B cell (primary cell): ENCODE results near the gene AVP. TPM values are rescaled to one million over a fixed set of nuclear protein-coding genes. Genes with fewer than 3 reads are reported as not detected.

Source experiments
- ATAC-seq: fragments of 200-7000 bp; cut with Tn5 transposase; one replicate; pipeline ENCODE4 v1.10.0; 2021; ENCODE audit warnings: low read depth, mild to moderate bottlenecking, moderate number of reproducible peaks, moderate library complexity
- CTCF ChIA-PET: fragments of 350-600 bp; sonication (Branson Sonifier 250); formaldehyde crosslinking; loops from one replicate; lab custom pipeline; 2021; ENCODE audit warnings: antibody characterized with exemption, inconsistent platforms; lab: Charles Lee
- POLR2A ChIA-PET: fragments of 350-600 bp; sonication (Branson Sonifier 250); formaldehyde crosslinking; loops from one replicate; lab custom pipeline; 2021; ENCODE audit warnings: antibody characterized with exemption; lab: Charles Lee
- DNase-seq: peaks from one replicate; pipeline ENCODE4 v3.0.0; 2013
- H2AFZ ChIP-seq: 2 replicates; pipeline ENCODE4 v1.6.1; 2012; ENCODE audit warnings: mild to moderate bottlenecking, low read depth, low read length; ENCODE audit not compliant: insufficient read depth, poor library complexity, severe bottlenecking
- H3K27ac ChIP-seq, 2 donors: 1 replicate in 1 of 2; 2 replicates in 1 of 2; pipeline ENCODE4 v1.5.1; 2012 to 2013; ENCODE audit warnings: low read length in 2 of 2, mild to moderate bottlenecking in 2 of 2, moderate library complexity in 1 of 2
- H3K27me3 ChIP-seq, 4 experiments: fragments of 200-600 bp in 1 of 4; sonication (generic) in 1 of 4; replicated peaks in 1 of 4; 1 replicate in 2 of 4; 2 replicates in 2 of 4; pipeline versions ENCODE4 v1.6.1 to v1.7.0; 2013 to 2016; ENCODE audit warnings: low read length in 3 of 4, mild to moderate bottlenecking in 2 of 4, mixed read lengths in 1 of 4, moderate library complexity in 1 of 4; ENCODE audit not compliant: insufficient read depth in 4 of 4, control insufficient read depth in 3 of 4; ENCODE audit errors: control extremely low read depth in 1 of 4
- H3K36me3 ChIP-seq, 2 experiments: replicated peaks in 1 of 2; 1 replicate in 1 of 2; 2 replicates in 1 of 2; pipeline versions ENCODE4 v1.6.1 to v1.7.1; 2013; ENCODE audit warnings: low read length in 1 of 2; ENCODE audit not compliant: insufficient read depth in 2 of 2, control insufficient read depth in 1 of 2; ENCODE audit errors: control extremely low read depth in 1 of 2, extremely low read depth in 1 of 2
- H3K4me1 ChIP-seq, 2 donors: fragments of 200-600 bp in 1 of 2; sonication (generic) in 1 of 2; 1 replicate in 1 of 2; 2 replicates in 1 of 2; pipeline versions ENCODE4 v1.5.1 to v1.6.1; 2013 to 2017; ENCODE audit warnings: low read length in 2 of 2; ENCODE audit not compliant: control insufficient read depth in 2 of 2, insufficient read depth in 2 of 2
- H3K4me2 ChIP-seq: replicated peaks from 2 replicates; pipeline ENCODE3; 2012; ENCODE audit warnings: mild to moderate bottlenecking, low read depth, low read length; ENCODE audit not compliant: poor library complexity, severe bottlenecking
- H3K4me3 ChIP-seq, 5 experiments: fragments of 200-600 bp in 1 of 5; sonication (generic) in 1 of 5; 1 replicate in 3 of 5; 2 replicates in 2 of 5; pipeline versions ENCODE4 v1.5.1 to v1.7.0; 2011 to 2016; ENCODE audit warnings: low read length in 4 of 5, mild to moderate bottlenecking in 4 of 5, low read depth in 2 of 5, control low read depth in 1 of 5, moderate library complexity in 1 of 5; ENCODE audit not compliant: insufficient read depth in 1 of 5; ENCODE audit errors: control extremely low read depth in 1 of 5, extremely low read depth in 1 of 5
- H3K79me2 ChIP-seq: fragments of 200-600 bp; sonication (generic); one replicate; pipeline ENCODE4 v1.6.0; 2016; ENCODE audit warnings: low read length; ENCODE audit not compliant: control insufficient read depth, insufficient read depth
- H3K9ac ChIP-seq: fragments of 200-600 bp; sonication (generic); 2 replicates; pipeline ENCODE4 v1.6.1; 2017; ENCODE audit warnings: mild to moderate bottlenecking, low read length, moderate library complexity
- H3K9me3 ChIP-seq, 3 donors: one replicate each; pipeline versions ENCODE4 v1.6.1 to v1.7.1; 2013; ENCODE audit warnings: low read length in 2 of 3; ENCODE audit not compliant: control insufficient read depth in 2 of 3, insufficient read depth in 1 of 3; ENCODE audit errors: control extremely low read depth in 1 of 3
- H4K20me1 ChIP-seq: 2 replicates; pipeline ENCODE4 v1.6.0; 2012; ENCODE audit warnings: mild to moderate bottlenecking, low read length; ENCODE audit not compliant: insufficient read depth, control insufficient read depth, poor library complexity, severe bottlenecking
- H3K27ac Mint-ChIP-seq: one replicate; pipeline ENCODE4 v1.8.0; 2021; ENCODE audit warnings: mixed read lengths
- H3K27me3 Mint-ChIP-seq: one replicate; pipeline ENCODE4 v1.8.0; 2021; ENCODE audit warnings: mixed read lengths
- H3K4me1 Mint-ChIP-seq: one replicate; pipeline ENCODE4 v1.8.0; 2021; ENCODE audit warnings: mixed read lengths
- H3K4me3 Mint-ChIP-seq: one replicate; pipeline ENCODE4 v1.8.0; 2021; ENCODE audit warnings: mixed read lengths
- H3K9me3 Mint-ChIP-seq: one replicate; pipeline ENCODE4 v1.8.0; 2022; ENCODE audit warnings: mixed read lengths; ENCODE audit not compliant: insufficient read depth
- EZH2 ChIP-seq: IDR thresholded peaks from 2 replicates; pipeline ENCODE4 v1.6.1; 2012; ENCODE audit warnings: borderline replicate concordance, low read depth, mild to moderate bottlenecking, moderate library complexity, low read length; ENCODE audit not compliant: insufficient read depth, poor library complexity, severe bottlenecking
- WGBS: methylation state at CpG from one replicate; pipeline ENCODE4 v1.1.5; 2013; ENCODE audit warnings: missing lambda C conversion rate; ENCODE audit not compliant: insufficient coverage; 5-methylcytosine and 5-hydroxymethylcytosine counted together
- intact Hi-C: fragments of 100-400 bp; cut with micrococcal nuclease; formaldehyde crosslinking; loops from one replicate; pipeline ENCODE4 v1.10.0; 2022
- polyA plus RNA-seq: library from polyadenylated mRNA; depleted of rRNA; stranded (reverse); fragments of >200 nt; gene quantifications from 2 replicates; pipeline ENCODE4 v1.2.3, GENCODE V29; 2012
- total RNA-seq, 2 donors: library from RNA; stranded (reverse); fragments of 120-200 nt in 1 of 2; gene quantifications; 1 replicate in 1 of 2; 2 replicates in 1 of 2; pipeline versions ENCODE4 v1.2.3 to v1.2.4, GENCODE V29; 2013 to 2022
- TF ChIP-seq, protein P1 (sequence below): fragments of 200-600 bp; IDR thresholded peaks from one replicate; pipeline ENCODE4 v1.8.0; 2022; ENCODE audit warnings: antibody characterized with exemption, mild to moderate bottlenecking

Gene AVP
- total and polyA plus RNA-seq, 2 donors (not counting 1 experiment from before 2014, with no cell fraction given) = 4.5 TPM; not detected in 1

DNA sequence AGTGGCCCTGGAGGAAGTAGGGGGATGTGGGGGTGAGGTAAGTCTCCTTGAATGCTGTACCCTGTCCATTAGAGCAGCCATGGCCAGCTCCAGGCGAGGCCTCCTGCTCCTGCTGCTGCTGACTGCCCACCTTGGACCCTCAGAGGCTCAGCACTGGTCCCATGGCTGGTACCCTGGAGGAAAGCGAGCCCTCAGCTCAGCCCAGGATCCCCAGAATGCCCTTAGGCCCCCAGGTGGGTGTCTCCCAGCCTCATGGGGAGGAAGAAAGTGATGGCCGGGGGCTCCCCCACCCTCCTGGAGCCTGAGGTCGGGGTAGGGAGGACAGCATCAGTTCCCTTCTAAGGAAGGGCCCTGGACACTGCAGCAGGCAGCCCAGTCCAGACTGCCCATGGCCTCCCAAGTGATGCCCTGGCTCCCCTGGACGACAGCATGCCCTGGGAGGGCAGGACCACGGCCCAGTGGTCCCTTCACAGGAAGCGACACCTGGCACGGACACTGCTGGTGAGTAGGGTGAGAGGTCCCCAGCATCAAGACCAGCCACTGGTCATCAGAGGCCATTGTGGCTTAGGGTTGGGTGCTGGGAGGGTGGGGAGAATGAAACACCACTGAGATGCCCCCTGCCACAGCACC is 40.1 kb downstream of the AVP start:
- CTCF ChIA-PET = no interaction called here
- Histone ChIP-seq H2AFZ (no peak overlapping the region), H3K36me3 (peaks cover 0 to 23% of the 10 kb centered on the region in 2 experiments), H3K4me1 (peaks cover 11 to 17% of the 10 kb centered on the region in 2 donors), H3K9me3 (no peaks in the 10 kb centered on the region), H3K4me3 (no peak overlapping the region), H3K4me2 (no peak overlapping the region), H3K27ac (no peak overlapping the region), H3K27me3 (no peaks in the 10 kb centered on the region), H4K20me1 (peaks cover 20% of the 10 kb centered on the region), H3K9ac (no peak overlapping the region), H3K79me2 (peaks cover 13% of the 10 kb centered on the region)
- no peak for ATAC-seq
- Mint-ChIP-seq H3K27ac (peak overlapping the region; percentile 97), H3K4me3 (peak overlapping the region; percentile 95), H3K9me3 (no peaks in the 10 kb centered on the region), H3K27me3 (no peaks in the 10 kb centered on the region), H3K4me1 (peaks cover 15% of the 10 kb centered on the region)
- WGBS = 98% methylated on average over 5 of the region's 8 CpGs
- DNase-seq = no peak
- POLR2A ChIA-PET = interaction anchor here (1.4 kb wide), 2 partner anchors 204 to 392 kb away, joined by 3 to 4 read pairs; partner anchors contain the start of genes NOP56, PCED1A and VPS16
- TF ChIP-seq, protein P1, sequence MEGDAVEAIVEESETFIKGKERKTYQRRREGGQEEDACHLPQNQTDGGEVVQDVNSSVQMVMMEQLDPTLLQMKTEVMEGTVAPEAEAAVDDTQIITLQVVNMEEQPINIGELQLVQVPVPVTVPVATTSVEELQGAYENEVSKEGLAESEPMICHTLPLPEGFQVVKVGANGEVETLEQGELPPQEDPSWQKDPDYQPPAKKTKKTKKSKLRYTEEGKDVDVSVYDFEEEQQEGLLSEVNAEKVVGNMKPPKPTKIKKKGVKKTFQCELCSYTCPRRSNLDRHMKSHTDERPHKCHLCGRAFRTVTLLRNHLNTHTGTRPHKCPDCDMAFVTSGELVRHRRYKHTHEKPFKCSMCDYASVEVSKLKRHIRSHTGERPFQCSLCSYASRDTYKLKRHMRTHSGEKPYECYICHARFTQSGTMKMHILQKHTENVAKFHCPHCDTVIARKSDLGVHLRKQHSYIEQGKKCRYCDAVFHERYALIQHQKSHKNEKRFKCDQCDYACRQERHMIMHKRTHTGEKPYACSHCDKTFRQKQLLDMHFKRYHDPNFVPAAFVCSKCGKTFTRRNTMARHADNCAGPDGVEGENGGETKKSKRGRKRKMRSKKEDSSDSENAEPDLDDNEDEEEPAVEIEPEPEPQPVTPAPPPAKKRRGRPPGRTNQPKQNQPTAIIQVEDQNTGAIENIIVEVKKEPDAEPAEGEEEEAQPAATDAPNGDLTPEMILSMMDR = no peak
- no peak for TF ChIP-seq EZH2
- intact Hi-C loops = loop anchor here (2.0 to 10.0 kb wide), 3 partner anchors 170 to 430 kb away; partner anchors contain the start of genes ATRN, NOP56 and PTPRA

DNA sequence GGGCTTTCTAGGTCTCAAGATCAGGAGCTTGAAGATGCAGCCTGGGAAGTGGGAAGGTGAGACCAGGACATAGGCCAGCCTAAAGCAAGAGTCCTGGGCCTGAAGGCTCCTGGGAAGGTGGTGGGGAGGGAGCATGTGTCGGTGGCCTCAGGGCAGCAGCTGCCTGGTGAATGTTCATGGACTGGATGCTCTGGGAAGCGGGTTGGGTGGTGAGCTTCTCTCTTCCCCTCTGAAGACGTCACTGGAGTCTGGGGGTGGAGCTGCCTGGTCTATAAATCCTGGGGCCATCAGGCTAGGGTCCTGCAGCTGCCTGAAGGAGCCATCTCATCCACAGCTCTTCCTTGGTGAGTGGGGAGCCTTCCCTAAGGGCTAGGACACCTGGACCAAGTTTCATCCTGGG is 41.2 kb downstream of the AVP start, which contains the start of gene GNRH2:
GNRH2 (plus strand) TSS at position 301 of the 400 bp plus-strand sequence. CDS start 793 bp downstream, outside the sequence.
- Histone ChIP-seq H3K4me3 (no peak within 1 kb of the TSS), H3K79me2 (peaks cover 13% of the 10 kb centered on the region), H2AFZ (no peak within 1 kb of the TSS), H4K20me1 (peaks cover 20% of the 10 kb centered on the region), H3K4me2 (no peak within 1 kb of the TSS), H3K9ac (no peak within 1 kb of the TSS), H3K9me3 (no peaks in the 10 kb centered on the region), H3K4me1 (peaks cover 11 to 17% of the 10 kb centered on the region in 2 donors), H3K36me3 (peaks cover 0 to 27% of the 10 kb centered on the region in 2 experiments), H3K27ac (no peak within 1 kb of the TSS), H3K27me3 (no peaks in the 10 kb centered on the region)
- H3K9me3 Mint-ChIP-seq = no peaks in the 10 kb centered on the region
- ATAC-seq = no peak
- no peaks in the 10 kb centered on the region for H3K27me3 Mint-ChIP-seq
- POLR2A ChIA-PET = no interaction called here
- 100% methylated on average over 1 of the region's 3 CpGs for WGBS
- H3K4me3 Mint-ChIP-seq = peak within 1 kb of the TSS; percentile 23
- peaks cover 15% of the 10 kb centered on the region for H3K4me1 Mint-ChIP-seq
- H3K27ac Mint-ChIP-seq = peak within 1 kb of the TSS; percentile 69
- CTCF ChIA-PET = interaction anchor here (1.1 to 1.9 kb wide), 2 partner anchors 10 to 72 kb away, joined by 5 to 6 read pairs; no protein-coding TSS in a partner anchor
- TF ChIP-seq, protein P1 = no peak
- TF ChIP-seq EZH2 = no peak
- DNase-seq = no peak
- intact Hi-C loops = loop anchor here (10.0 kb wide), 2 partner anchors 169 to 431 kb away; partner anchors contain the start of genes ATRN and PTPRA
